BE2C (cell line): ENCODE data around the gene LRFN4.
A peak's percentile ranks its signal among the peaks of the same experiment; 100 is the strongest.

Source experiments
- DNase-seq: peaks from one replicate; pipeline ENCODE4 v3.0.0-alpha.2; 2020
- H3K27me3 ChIP-seq: fragments of 250-450 bp; sonication (Bioruptor Pico); 2 replicates; pipeline ENCODE4 v1.5.1; 2020; ENCODE audit warnings: mild to moderate bottlenecking
- H3K36me3 ChIP-seq: fragments of 250-450 bp; sonication (Bioruptor Pico); 2 replicates; pipeline ENCODE4 v1.5.1; 2020; ENCODE audit warnings: mild to moderate bottlenecking
- H3K4me1 ChIP-seq: fragments of 250-450 bp; sonication (Bioruptor Pico); 2 replicates; pipeline ENCODE4 v1.5.1; 2020
- H3K4me3 ChIP-seq: 2 replicates; pipeline ENCODE4 v1.5.1; 2011; ENCODE audit warnings: low read depth, low read length
- H3K9me3 ChIP-seq: fragments of 250-450 bp; sonication (Bioruptor Pico); 2 replicates; pipeline ENCODE4 v1.5.1; 2020
- CTCF ChIP-seq: IDR thresholded peaks from 2 replicates; pipeline ENCODE4 v1.5.1; 2012; ENCODE audit warnings: mild to moderate bottlenecking, low read depth, low read length

LRFN4 gene

GRCh38 chr11:66881451-66881835 lies 24.6 kb downstream of the LRFN4 start:
- Histone ChIP-seq H3K4me1 (peaks cover 33% of the 10 kb centered on the region), H3K4me3 (no peak overlapping the region), H3K27me3 (no peaks in the 10 kb centered on the region), H3K9me3 (no peaks in the 10 kb centered on the region), H3K36me3 (no peaks in the 10 kb centered on the region)
- DNase-seq: no peak
- TF ChIP-seq CTCF: no peak

GRCh38 chr11:66881927-66882452 lies 25.1 kb downstream of the LRFN4 start:
- no peak for DNase-seq
- no peaks in the 10 kb centered on the region for H3K9me3 ChIP-seq
- TF ChIP-seq CTCF: no peak
- H3K36me3 ChIP-seq: no peaks in the 10 kb centered on the region
- H3K27me3 ChIP-seq: no peaks in the 10 kb centered on the region
- H3K4me1 ChIP-seq: peaks cover 38% of the 10 kb centered on the region
- no peak overlapping the region for H3K4me3 ChIP-seq

DNA sequence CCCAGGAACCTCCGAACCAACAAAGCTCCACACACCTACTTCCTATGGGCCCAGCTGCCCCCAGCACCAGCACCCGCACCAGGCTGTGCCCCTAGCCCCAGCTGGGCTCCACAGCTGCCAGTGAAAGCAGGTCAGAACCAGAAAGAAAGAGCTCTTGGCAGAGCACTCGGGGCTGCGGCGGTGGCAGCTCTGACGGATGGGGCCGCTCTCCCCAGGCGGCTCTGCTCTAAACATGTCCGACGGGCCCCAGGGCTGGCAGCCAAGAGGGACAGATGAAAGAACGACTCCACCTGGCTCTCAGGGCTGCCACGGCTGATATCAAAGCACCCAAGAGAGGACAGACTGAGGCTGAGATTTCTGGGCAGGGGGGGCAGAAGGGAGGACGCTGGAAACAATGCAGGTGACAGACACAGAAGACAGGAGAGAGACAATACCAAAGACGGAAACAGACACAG lies 25.7 kb downstream of the LRFN4 start:
- Histone ChIP-seq H3K4me1 (peaks cover 43% of the 10 kb centered on the region), H3K4me3 (peak overlapping the region; percentile 35), H3K27me3 (no peaks in the 10 kb centered on the region), H3K9me3 (no peaks in the 10 kb centered on the region), H3K36me3 (no peaks in the 10 kb centered on the region)
- TF ChIP-seq CTCF: no peak
- DNase-seq: no peak

DNA sequence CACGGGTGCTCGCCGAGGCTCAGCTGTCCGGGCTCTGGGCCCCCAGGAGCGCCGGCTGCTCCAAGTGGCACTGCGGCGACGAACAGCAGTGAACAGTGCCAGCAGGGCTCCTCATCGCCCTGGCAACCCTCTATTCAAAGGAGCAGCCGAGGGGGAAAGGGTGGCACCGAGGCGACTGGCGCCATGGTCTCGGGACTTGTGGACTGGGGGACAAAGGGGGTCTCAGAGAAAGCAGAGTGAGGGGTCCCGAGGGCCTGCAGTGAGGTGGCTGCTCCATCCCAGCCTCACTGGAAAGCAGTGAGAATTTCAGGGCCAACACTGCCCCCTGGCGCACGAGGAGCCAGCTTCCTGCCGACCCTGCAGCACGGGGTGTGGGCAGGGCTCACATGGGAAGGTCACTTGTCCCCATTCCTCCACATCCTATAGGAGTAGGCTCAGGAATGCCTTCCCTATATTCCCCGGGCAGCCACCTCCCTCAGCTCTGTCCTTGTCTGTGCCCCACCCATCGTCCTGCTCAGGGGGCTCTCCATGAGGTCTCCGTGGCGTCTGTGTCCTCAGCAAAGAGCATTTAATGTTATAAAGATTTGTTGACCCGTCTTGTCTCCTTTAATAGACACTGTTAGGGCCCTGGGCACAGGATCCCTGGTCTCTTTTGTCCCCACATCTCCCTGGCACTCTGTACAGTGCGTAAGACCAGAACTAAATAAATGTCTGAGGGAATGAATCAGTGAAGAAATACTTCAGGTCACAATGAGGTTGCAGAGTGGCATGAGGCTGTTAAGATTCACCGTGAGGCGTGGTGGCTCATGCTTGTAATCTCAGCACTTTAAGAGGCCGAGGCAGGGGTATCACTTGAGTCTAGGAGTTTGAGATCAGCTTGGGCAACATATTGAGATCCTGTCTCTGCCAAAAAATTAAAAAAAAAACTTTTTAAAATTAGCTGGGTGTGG lies 26.4 kb downstream of the LRFN4 start:
- DNase-seq: peak; percentile 87
- no peaks in the 10 kb centered on the region for H3K27me3 ChIP-seq
- peak; percentile 83 for TF ChIP-seq CTCF
- H3K4me1 ChIP-seq: peaks cover 45% of the 10 kb centered on the region
- peak overlapping the region; percentile 35 for H3K4me3 ChIP-seq
- no peaks in the 10 kb centered on the region for H3K36me3 ChIP-seq
- no peaks in the 10 kb centered on the region for H3K9me3 ChIP-seq

DNA sequence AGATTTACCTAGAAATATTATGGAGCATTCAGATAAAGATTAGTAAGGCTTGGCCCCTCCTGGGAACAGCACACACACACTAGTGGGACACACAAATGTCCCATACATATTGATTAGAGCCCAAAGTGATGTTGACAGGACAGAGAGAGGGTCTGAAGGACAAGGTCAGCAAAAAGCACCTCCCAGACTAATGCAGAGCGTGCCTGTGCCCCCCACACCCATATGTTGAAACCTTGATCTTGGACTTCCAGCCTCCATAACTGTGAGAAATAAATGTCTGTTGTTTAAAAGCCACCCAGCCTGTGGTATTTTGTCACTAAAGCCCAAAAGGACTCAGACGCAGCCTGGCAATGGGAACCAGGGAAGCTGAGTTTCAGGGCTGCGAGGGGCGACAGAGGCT lies 27.6 kb downstream of the LRFN4 start:
- peaks cover 45% of the 10 kb centered on the region for H3K4me1 ChIP-seq
- no peak overlapping the region for H3K4me3 ChIP-seq
- H3K9me3 ChIP-seq: no peaks in the 10 kb centered on the region
- no peaks in the 10 kb centered on the region for H3K27me3 ChIP-seq
- no peaks in the 10 kb centered on the region for H3K36me3 ChIP-seq
- no peak for TF ChIP-seq CTCF
- no peak for DNase-seq

- TF ChIP-seq CTCF: no peak
- Histone ChIP-seq H3K27me3 (no peaks in the 10 kb centered on the region), H3K4me3 (no peak overlapping the region), H3K4me1 (peaks cover 44% of the 10 kb centered on the region), H3K36me3 (no peaks in the 10 kb centered on the region), H3K9me3 (no peaks in the 10 kb centered on the region)
- DNase-seq: no peak
These were observed 28.6 kb downstream of the LRFN4 start for GRCh38 chr11:66885469-66885868.
